Glutamatergic neuron (in vitro differentiated cells): Measurements from ENCODE around the gene PPP1R12B. TPM values are rescaled to one million over a fixed set of nuclear protein-coding genes. Genes with fewer than 3 reads are reported as not detected.
"Not testable (repeated sequence)": the region's sequence is repeated elsewhere in the genome, so short reads cannot be mapped to it uniquely, and the experiment has no call there.

ENCODE experiments used
- DNase-seq: peaks from one replicate; pipeline ENCODE4 v3.0.0; 2022
- H3K27ac Mint-ChIP-seq: one replicate; pipeline ENCODE4 v1.8.0; 2020; ENCODE audit warnings: mild to moderate bottlenecking, mixed read lengths, inconsistent platforms; ENCODE audit not compliant: unreplicated experiment
- H3K27me3 Mint-ChIP-seq: one replicate; pipeline ENCODE4 v1.8.0; 2020; ENCODE audit warnings: mild to moderate bottlenecking, moderate library complexity, mixed read lengths, inconsistent platforms; ENCODE audit not compliant: unreplicated experiment
- H3K36me3 Mint-ChIP-seq: one replicate; pipeline ENCODE4 v1.8.0; 2020; ENCODE audit warnings: mild to moderate bottlenecking, mixed read lengths, inconsistent platforms; ENCODE audit not compliant: unreplicated experiment
- H3K4me1 Mint-ChIP-seq: one replicate; pipeline ENCODE4 v1.8.0; 2020; ENCODE audit warnings: mild to moderate bottlenecking, low read depth, mixed read lengths, inconsistent platforms; ENCODE audit not compliant: unreplicated experiment
- H3K4me3 Mint-ChIP-seq: one replicate; pipeline ENCODE4 v1.8.0; 2020; ENCODE audit warnings: mild to moderate bottlenecking, mixed read lengths, inconsistent platforms; ENCODE audit not compliant: unreplicated experiment
- H3K9me3 Mint-ChIP-seq: one replicate; pipeline ENCODE4 v1.8.0; 2020; ENCODE audit warnings: mild to moderate bottlenecking, moderate library complexity, mixed read lengths, inconsistent platforms; ENCODE audit not compliant: unreplicated experiment
- CTCF ChIP-seq: fragments of 200-600 bp; sonication (generic); IDR thresholded peaks from one replicate; pipeline ENCODE4 v1.5.0; 2021; ENCODE audit not compliant: partially characterized antibody, unreplicated experiment
- total RNA-seq: library from RNA; stranded (reverse); fragmentation: NEBNext Ultra II Directional; extraction: Animal tissue kit (Norgen Biotek cat#: 25700); gene quantifications from one replicate; pipeline ENCODE4 v1.2.1, GENCODE V29; 2021; ENCODE audit not compliant: unreplicated experiment

PPP1R12B gene
- total RNA-seq, 1 donor from 2014 or later, result 37.3 TPM

- Mint-ChIP-seq H3K4me1 (peaks cover 34% of the 10 kb centered on the region), H3K36me3 (no peaks in the 10 kb centered on the region), H3K27ac (peak overlapping the region; percentile 85), H3K9me3 (peaks cover 18% of the 10 kb centered on the region), H3K4me3 (peak overlapping the region; percentile 73), H3K27me3 (peaks cover 2% of the 10 kb centered on the region)
- TF ChIP-seq CTCF, result no peak
- peak; percentile 37 for DNase-seq
Measured at GRCh38 chr1:202638019-202638700, 289.7 kb downstream of the PPP1R12B start.

- peaks cover 18% of the 10 kb centered on the region for H3K9me3 Mint-ChIP-seq
- DNase-seq, H3K27me3 Mint-ChIP-seq, H3K36me3 Mint-ChIP-seq: not testable (repeated sequence)
- peaks cover 34% of the 10 kb centered on the region for H3K4me1 Mint-ChIP-seq
- H3K4me3 Mint-ChIP-seq, result peak overlapping the region; percentile 73
- peak overlapping the region; percentile 85 for H3K27ac Mint-ChIP-seq
Measured at GRCh38 chr1:202638701-202639305, 290.3 kb downstream of the PPP1R12B start.

- Mint-ChIP-seq H3K27me3 (peaks cover 5% of the 10 kb centered on the region), H3K27ac (peak overlapping the region; percentile 20), H3K4me3 (peak overlapping the region; percentile 12), H3K9me3 (peaks cover 18% of the 10 kb centered on the region), H3K36me3 (no peaks in the 10 kb centered on the region), H3K4me1 (peaks cover 36% of the 10 kb centered on the region)
- DNase-seq, result no peak
- no peak for TF ChIP-seq CTCF
Measured at GRCh38 chr1:202639500-202639899, 291.0 kb downstream of the PPP1R12B start.

GRCh38 chr1:202642212-202642611 is 293.7 kb downstream of the PPP1R12B start:
- peaks cover 8% of the 10 kb centered on the region for H3K27me3 Mint-ChIP-seq
- DNase-seq, result no peak
- no peak for TF ChIP-seq CTCF
- no peak overlapping the region for H3K4me3 Mint-ChIP-seq
- peaks cover 19% of the 10 kb centered on the region for H3K9me3 Mint-ChIP-seq
- H3K4me1 Mint-ChIP-seq, result peaks cover 34% of the 10 kb centered on the region
- H3K27ac Mint-ChIP-seq, result no peak overlapping the region
- no peaks in the 10 kb centered on the region for H3K36me3 Mint-ChIP-seq

Other genes with a start within 250 kb of the PPP1R12B start
- gene GPR37L1, start 225.8 kb upstream of the PPP1R12B start, total RNA-seq, result not detected
- 160 TPM for gene ARL8A, start 204.0 kb upstream of the PPP1R12B start, total RNA-seq
- not detected for gene PTPN7, start 188.1 kb upstream of the PPP1R12B start, total RNA-seq
- gene LGR6, start 154.9 kb upstream of the PPP1R12B start, total RNA-seq, result 0.37 TPM
- gene UBE2T, start 6.8 kb upstream of the PPP1R12B start, total RNA-seq, result 20.8 TPM